Ovary (tissue), 3 donors: ENCODE measurements around the gene PTPRS.

Experiments
- CTCF ChIP-seq, 3 donors: fragments of 450-650 bp in 2 of 3; fragments of 200-600 bp in 1 of 3; IDR thresholded peaks; one replicate each; pipeline versions ENCODE4 v1.5.1 to v1.8.0; 2016 to 2022; ENCODE audit warnings: antibody characterized with exemption in 3 of 3, mild to moderate bottlenecking in 1 of 3
- POLR2A ChIP-seq: fragments of 450-650 bp; IDR thresholded peaks from one replicate; pipeline ENCODE4 v1.6.1; 2017; ENCODE audit warnings: antibody characterized with exemption, mild to moderate bottlenecking, moderate library complexity
- donor health status: DM: no; HTN: no; CAD: no.

- TF ChIP-seq CTCF (IDR thresholded peaks at IDR 0.05) (no peak), POLR2A (no peak)
These were observed 46.9 kb upstream of the PTPRS start for GRCh38 chr19:5387472-5387871.
